ENCODE measurements around the gene KMT5B.

KMT5B gene

GRCh38 chr11:68215524-68216170 lies 2.6 kb upstream of the KMT5B start:
- DNase-seq: no peak

DNA sequence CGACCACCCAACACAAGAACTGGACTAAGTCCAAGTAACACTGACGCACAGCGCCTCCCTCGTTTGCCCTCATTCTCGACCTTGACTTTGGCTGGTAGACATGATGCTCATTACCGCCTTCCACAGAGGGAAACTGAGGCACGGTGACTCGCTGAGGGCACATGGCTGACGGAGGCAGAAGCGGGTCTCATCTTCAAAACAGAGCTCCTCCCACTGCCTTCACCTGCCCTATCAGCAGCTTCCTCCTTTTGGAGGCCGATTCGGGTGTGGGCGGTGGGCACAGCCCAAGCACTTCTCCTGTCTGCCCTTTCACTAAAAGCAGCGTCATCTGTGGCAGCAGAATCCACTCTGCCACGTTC lies 2.0 kb upstream of the KMT5B start:
- no peak for DNase-seq

DNA sequence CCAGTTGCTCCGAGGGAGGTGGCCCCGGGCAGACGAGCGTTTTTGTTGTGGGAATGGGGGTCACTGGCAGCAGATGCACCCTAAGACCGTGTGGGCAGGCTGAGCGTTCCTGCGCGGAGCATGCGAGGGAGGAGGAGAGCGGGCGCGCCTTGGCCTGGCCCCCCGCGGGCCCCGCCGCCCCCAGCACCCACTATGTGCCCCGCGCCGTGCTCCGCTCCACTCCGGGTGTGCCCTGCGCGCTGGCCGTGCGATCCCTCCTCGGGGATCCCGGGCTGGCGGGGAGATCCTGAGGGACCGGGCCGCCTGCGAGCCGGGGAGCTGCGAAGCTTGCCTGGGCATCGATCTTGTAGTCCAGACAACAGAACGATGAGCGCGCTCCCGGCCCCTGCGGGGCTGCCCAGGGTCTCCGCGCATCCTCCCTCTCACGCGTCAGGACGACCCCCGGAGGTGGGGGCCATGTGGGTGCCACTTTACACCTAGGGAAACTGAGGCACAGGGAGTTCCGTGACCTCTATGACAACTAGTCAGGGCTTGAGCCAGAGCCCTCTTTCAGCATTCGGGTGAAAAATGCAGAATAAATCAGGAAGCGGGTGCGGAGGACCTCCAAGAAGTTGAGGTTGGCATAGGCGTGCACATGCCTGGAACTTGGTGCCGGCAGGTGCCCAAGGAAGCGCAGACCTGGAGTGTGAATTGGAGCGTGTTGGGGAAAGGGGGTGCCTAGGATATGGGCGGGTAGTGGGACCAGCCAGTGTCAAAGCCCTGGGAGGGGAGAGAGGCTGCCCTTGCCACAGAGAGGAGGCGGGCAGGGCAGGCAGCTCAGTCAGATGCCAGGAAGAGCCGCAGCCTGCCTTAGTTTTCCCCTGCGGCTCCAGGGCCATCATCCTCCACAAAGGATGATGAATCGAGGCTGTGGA lies 1.3 kb upstream of the KMT5B start:
- DNase-seq: no peak

DNA sequence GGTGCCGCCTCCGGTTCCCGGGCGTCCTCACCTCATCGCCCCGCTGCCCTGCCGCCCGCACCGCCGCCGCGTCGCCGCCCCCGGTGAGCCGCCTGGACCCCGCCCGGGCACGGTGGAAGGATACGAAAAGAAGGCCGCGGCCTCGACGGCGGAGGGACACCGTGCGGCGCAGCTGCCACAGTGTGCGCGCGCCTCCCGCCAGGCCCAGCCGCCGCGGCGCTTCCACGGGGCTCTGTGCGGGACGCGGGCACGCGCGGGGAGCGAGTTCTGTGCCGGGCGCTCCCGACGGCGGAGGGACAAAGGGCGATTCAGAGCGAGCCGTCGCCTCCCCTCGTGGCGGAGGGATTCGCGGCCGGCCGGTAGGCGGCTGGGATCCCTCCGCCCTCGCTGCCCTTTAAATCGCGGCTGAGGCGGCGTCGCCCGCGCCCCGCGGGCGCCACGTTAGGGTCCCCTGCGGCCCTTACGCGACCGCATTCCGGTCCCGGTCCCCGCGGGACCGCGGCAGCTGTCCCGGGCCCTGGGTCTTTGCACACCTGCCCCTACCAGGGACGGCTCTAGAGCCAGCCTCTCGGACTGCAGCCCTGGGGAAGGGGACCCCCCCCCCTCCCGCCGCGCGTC lies 568 bp upstream of the KMT5B start:
- DNase-seq: peak; percentile 89

GRCh38 chr11:68212421-68213134 lies 518 bp downstream of the KMT5B start:
- peak; percentile 60 for DNase-seq

DNA sequence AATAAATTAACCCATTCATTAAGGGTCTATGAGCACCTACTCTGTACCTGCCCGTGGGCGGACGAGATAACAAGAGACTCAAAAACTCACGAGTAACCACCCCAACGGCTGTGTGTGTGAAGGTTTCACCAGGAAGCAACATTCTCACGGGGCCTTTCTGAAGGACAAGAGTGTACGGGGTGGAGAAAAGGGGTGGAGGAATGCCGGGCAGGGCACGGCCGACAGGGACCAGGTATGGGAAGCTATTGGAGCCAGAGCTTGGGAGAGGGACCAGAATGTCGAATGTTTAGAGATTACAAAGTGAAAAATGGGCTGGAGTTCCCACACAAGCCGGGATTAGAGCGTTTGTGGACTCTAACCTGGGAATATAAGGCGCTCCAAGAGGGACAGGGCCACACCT lies 1.6 kb downstream of the KMT5B start:
- no peak for DNase-seq

DNA sequence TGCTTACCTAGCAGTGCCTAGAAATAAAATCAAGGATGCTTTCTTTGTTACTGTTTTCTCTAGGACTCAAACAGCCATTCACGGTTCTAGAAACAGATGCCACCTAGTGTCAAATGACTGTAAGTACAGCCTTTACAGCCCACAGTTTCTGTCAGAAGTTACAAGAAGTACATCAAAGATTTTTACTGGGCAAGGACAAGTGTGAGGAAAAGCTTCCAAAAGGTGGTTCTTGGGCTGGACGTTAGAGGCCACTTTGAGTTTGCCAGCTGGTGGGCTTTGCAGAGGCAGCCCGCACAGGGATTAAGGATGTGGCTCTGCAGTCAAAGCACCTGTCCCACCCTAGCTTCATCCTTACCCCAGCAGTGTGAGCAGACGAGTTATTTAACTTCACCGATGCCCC lies 6.9 kb downstream of the KMT5B start:
- peak; percentile 26 for DNase-seq

DNA sequence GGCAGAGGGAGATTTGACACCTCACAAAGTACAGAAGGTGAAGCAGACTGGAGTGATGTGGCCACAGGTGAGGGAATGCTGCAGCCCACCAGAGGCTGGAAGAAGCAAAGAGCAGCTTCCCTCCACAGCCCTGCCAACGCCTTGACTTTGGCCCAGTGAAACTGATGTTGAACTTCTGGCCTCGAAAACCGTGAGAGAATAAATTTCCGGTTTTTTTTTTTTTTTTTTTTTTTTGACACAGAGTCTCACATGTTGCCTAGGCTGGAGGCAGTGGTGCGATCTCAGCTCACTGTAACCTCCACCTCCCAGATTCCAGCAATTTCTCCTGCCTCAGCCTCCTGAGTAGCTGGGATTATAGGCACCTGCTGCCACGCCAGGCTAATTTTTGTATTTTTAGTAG lies 8.7 kb downstream of the KMT5B start:
- DNase-seq: no peak

DNA sequence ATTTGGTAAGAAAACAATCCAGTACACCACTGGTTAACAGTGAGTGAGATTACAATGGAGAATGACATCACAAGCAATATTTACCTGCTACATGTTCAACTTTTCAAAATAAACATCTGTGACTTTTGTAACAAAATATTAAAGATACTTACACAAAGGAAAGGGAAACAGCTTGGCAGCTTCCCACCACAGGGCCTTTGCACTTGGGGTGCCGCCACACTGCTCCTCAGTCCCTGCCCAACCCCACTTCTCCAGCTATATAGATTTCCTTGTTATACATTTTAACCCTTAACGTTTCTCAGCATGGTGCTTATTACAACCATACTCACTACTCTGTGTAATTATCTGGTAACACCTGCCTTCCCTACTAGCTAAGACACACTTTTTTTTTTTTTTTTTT lies 10.9 kb downstream of the KMT5B start:
- no peak for DNase-seq

- DNase-seq: no peak
These were observed 11.6 kb downstream of the KMT5B start for GRCh38 chr11:68201492-68201891.

- DNase-seq: no peak
These were observed 12.5 kb downstream of the KMT5B start for GRCh38 chr11:68200639-68201038.

- DNase-seq: no peak
These were observed 13.7 kb downstream of the KMT5B start for GRCh38 chr11:68199295-68199987.

GRCh38 chr11:68196219-68196618 lies 16.9 kb downstream of the KMT5B start:
- DNase-seq: no peak

DNA sequence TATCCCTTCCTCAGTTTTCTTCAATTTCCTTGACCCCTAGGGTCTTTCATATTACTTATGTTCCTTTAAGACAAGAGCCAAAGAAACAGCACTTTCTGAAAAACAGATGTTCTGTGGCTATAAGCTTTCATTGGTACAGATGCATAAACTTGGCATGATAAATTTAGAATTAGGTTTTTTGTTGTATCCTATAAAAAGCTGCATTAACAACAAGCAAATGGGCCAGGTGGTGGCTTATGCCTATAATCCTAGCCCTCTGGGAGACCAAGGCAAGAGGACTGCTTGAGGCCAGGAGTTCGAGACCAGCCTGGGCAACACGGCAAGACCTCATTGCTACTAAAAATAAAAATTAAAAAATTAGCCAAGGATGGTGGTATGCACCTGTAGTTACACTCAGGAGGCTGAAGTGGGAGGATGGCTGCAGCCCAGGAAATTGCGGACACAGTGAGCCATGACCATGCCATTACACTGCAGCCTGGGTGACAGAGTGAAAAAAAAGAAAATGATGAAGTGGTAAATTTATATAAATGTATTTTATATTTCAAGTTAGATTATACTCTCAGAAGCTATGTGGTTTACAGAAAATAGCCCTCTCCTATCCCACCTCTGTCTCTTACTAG lies 18.3 kb downstream of the KMT5B start:
- DNase-seq: no peak

GRCh38 chr11:68193018-68193417 lies 20.1 kb downstream of the KMT5B start:
- DNase-seq: no peak

GRCh38 chr11:68191661-68192579 lies 21.2 kb downstream of the KMT5B start:
- DNase-seq: no peak

DNA sequence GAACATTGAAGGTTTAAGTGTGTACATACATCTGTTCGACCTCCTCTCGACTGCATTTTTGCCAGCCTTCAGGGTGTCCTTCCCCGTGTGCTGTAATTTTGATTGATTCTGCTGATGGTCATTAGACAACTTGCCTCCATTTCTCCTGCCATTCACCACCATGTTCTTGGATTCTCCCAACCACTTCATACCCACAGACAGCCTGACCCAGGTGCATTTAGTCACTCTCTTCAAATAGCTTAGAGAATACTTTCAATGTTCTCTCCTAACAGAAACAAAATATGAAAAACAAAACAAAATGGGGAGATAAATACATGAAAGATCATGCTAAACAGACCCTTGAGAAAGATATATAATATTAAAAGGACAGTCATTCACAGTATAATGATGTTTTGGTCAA lies 23.2 kb downstream of the KMT5B start:
- no peak for DNase-seq

DNA sequence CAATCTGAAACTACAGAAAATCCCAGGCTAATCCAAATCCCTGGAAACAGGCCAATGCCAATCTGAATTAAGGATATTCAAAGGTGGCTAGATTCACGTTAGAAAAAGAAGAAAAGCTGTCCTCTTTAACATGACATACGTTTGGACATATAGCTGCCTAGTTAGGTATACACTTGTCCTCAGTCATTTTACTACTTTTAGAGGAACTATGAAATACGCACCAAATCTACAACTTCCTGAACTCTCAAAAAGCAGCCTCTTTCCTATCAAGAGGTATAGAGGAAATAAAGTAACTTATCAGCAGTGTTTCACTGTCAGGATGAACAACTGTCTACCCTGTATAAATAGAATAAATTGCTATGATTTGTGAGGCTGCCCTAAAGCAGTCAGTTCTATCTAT lies 24.0 kb downstream of the KMT5B start:
- no peak for DNase-seq

DNA sequence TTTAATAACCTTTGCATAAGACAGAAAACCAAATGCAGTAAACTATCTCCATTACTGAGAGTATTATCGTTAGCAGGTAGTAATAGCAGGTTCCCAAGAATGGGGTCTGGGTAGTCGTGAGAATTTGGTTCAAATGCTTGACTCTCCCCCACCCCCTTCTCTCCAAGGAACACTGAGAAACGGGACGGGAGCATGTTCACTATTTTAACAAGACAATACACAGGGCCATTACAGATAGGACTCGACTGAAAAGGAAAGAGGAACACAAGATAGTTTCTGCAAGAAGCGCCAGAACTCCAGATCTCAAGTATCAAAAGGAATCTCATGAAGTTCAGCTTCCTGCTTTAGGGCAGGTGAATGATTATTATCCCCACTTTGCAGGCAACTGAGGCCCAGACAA lies 27.0 kb downstream of the KMT5B start:
- DNase-seq: no peak

DNA sequence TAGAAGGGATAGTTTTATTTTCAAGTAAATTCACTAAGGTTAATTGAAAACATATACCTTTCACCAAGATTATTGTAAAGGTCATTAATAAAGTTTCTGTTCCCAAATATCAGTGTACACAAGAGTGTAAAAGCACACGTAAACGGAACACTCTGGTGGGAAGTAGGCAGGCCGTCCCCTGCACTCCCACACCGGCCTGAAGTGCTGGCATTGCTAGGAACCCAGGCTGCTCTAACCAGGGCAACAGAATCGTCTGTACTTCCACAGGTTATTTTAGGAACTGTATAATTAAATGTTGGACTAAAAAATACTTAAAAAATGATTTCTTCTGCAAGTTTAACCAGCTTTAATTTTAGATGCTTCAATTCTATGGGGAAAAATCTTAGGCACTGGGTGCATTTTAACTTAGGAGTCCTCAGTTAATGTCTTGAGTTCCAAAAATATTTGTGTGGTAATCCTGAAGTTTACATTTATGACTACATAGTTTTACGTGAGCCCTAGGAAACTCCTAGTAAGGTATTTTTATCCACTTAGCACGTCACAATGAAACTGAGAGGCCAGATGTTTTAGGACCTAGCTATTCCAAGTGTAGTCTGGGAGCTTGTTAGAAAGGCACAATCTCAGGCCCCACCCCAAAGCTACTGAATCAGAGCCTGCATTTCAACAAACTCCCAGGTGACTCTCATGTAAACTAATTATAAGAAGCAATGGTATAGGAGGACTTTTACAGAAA lies 31.2 kb downstream of the KMT5B start:
- no peak for DNase-seq
